CD4-positive, alpha-beta T cell (primary cell): ENCODE measurements around the gene DBP. TPM values are rescaled to one million over a fixed set of nuclear protein-coding genes. Genes with fewer than 3 reads are reported as not detected.
"Not testable (repeated sequence)": the region's sequence is repeated elsewhere in the genome, so short reads cannot be mapped to it uniquely, and the experiment has no call there.

Source experiments
- ATAC-seq: fragments of 200-7000 bp; cut with Tn5 transposase; one replicate; pipeline ENCODE4 v1.10.0; 2022; ENCODE audit warnings: mild to moderate bottlenecking; ENCODE audit not compliant: poor library complexity
- CTCF ChIA-PET: fragments of 350-600 bp; sonication (Branson Sonifier 250); formaldehyde crosslinking; loops from one replicate; lab custom pipeline; 2021; ENCODE audit warnings: antibody characterized with exemption, inconsistent platforms; lab: Charles Lee
- POLR2A ChIA-PET: fragments of 350-600 bp; sonication (Branson Sonifier 250); formaldehyde crosslinking; loops from one replicate; lab custom pipeline; 2021; ENCODE audit warnings: antibody characterized with exemption, inconsistent platforms; lab: Charles Lee
- DNase-seq, 14 experiments: peaks; one replicate each; pipeline ENCODE4 v3.0.0-alpha.2; 2013 to 2020; ENCODE audit warnings: mixed read lengths in 2 of 14
- H3K27ac ChIP-seq, 2 donors: one replicate each; pipeline versions ENCODE4 v1.5.1 to v1.7.0; 2013; ENCODE audit warnings: low read length in 2 of 2, low read depth in 1 of 2, mild to moderate bottlenecking in 1 of 2
- H3K27me3 ChIP-seq, 2 experiments: 1 replicate in 1 of 2; 2 replicates in 1 of 2; pipeline versions ENCODE4 v1.6.1 to v1.7.0; 2013; ENCODE audit warnings: low read length in 2 of 2, control low read depth in 1 of 2, mild to moderate bottlenecking in 1 of 2, moderate library complexity in 1 of 2; ENCODE audit not compliant: insufficient read depth in 2 of 2, control insufficient read depth in 1 of 2
- H3K36me3 ChIP-seq: one replicate; pipeline ENCODE4 v1.6.1; 2013; ENCODE audit warnings: low read length, control low read depth; ENCODE audit not compliant: insufficient read depth
- H3K4me1 ChIP-seq: one replicate; pipeline ENCODE4 v1.6.1; 2013; ENCODE audit warnings: low read length, control low read depth; ENCODE audit not compliant: insufficient read depth
- H3K4me3 ChIP-seq: one replicate; pipeline ENCODE4 v1.5.1; 2013; ENCODE audit warnings: mild to moderate bottlenecking, low read length, moderate library complexity
- H3K9me3 ChIP-seq, 2 experiments: 1 replicate in 1 of 2; 2 replicates in 1 of 2; pipeline versions ENCODE4 v1.6.1 to v1.7.0; 2013; ENCODE audit warnings: low read length in 2 of 2, mild to moderate bottlenecking in 2 of 2, control low read depth in 1 of 2, moderate library complexity in 1 of 2; ENCODE audit not compliant: control insufficient read depth in 1 of 2, insufficient read depth in 1 of 2
- H3K27ac Mint-ChIP-seq: one replicate; pipeline ENCODE4 v1.8.0; 2020; ENCODE audit warnings: mixed read lengths
- H3K27me3 Mint-ChIP-seq: one replicate; pipeline ENCODE4 v1.8.0; 2021; ENCODE audit warnings: mixed read lengths
- H3K36me3 Mint-ChIP-seq: one replicate; pipeline ENCODE4 v1.8.0; 2021; ENCODE audit warnings: low read depth, mixed read lengths
- H3K4me1 Mint-ChIP-seq: one replicate; pipeline ENCODE4 v1.8.0; 2021; ENCODE audit warnings: low read depth, mixed read lengths
- H3K4me3 Mint-ChIP-seq: one replicate; pipeline ENCODE4 v1.8.0; 2020; ENCODE audit warnings: mild to moderate bottlenecking, mixed read lengths
- H3K9me3 Mint-ChIP-seq: one replicate; pipeline ENCODE4 v1.8.0; 2020; ENCODE audit warnings: mixed read lengths
- CTCF ChIP-seq: fragments of 200-600 bp; IDR thresholded peaks from one replicate; pipeline ENCODE4 v1.8.0; 2022; ENCODE audit warnings: antibody characterized with exemption, mild to moderate bottlenecking
- intact Hi-C, 2 experiments: fragments of 100-400 bp; cut with DNase I in 1 of 2; cut with micrococcal nuclease in 1 of 2; formaldehyde crosslinking; loops; one replicate each; pipeline versions ENCODE4 v1.15.1 to v1.9.0; 2023 to 2025; cut with DNase I, micrococcal nuclease
- polyA plus RNA-seq, 2 donors: library from polyadenylated mRNA; unstranded; fragments of 120-200 nt; gene quantifications; one replicate each; pipeline ENCODE4 v1.2.1, GENCODE V29; 2013
- total RNA-seq, 174 experiments: library from RNA in 2 of 174; stranded (reverse) in 2 of 174; gene quantifications; one replicate each; pipeline ENCODE4 v1.2.3 and lab custom pipeline; 2021 to 2026

DBP gene
- 10 to 100 TPM; 48.3 to 55.6 TPM for total RNA-seq
- 37.9 TPM for polyA plus RNA-seq (2013, experiment 1 of 2)
- polyA plus RNA-seq (2013, experiment 2 of 2) = 38.8 TPM
- 1.5 to 105 (median 23.6) reads per million in 172 experiments for total RNA-seq (lab: John Stamatoyannopoulos, UW)

- Histone ChIP-seq H3K9me3 (no peaks in the 10 kb centered on the region), H3K4me1 (peaks cover 60% of the 10 kb centered on the region), H3K27me3 (no peaks in the 10 kb centered on the region), H3K36me3 (peaks cover 17% of the 10 kb centered on the region), H3K4me3 (peak within 1 kb of the TSS; percentile 71), H3K27ac (peak within 1 kb of the TSS; percentile 86 to 94)
- intact Hi-C loops = loop anchor here (1.0 to 10.0 kb wide), 5 partner anchors 18 to 1238 kb away; partner anchors contain the start of genes AKT1S1 (in 1 of the 2), C19orf73 (in 1 of the 2), PPFIA3 (in 1 of the 2) and RPL18 (in 1 of the 2)
- Mint-ChIP-seq H3K9me3 (no peaks in the 10 kb centered on the region), H3K4me1 (peaks cover 51% of the 10 kb centered on the region), H3K27me3 (no peaks in the 10 kb centered on the region), H3K4me3 (peak within 1 kb of the TSS; percentile 94), H3K36me3 (peaks cover 38% of the 10 kb centered on the region), H3K27ac (peak within 1 kb of the TSS; percentile 97)
- POLR2A ChIA-PET = interaction anchor here (0.7 to 3.6 kb wide), 17 partner anchors 9 to 1923 kb away, joined by 3 to 39 read pairs (median 5); partner anchors contain the start of genes CA11, GYS1, RPL18 and RUVBL2
- no peak for TF ChIP-seq CTCF
- CTCF ChIA-PET = interaction anchor here (1.2 to 1.7 kb wide), 2 partner anchors 9 to 263 kb away, joined by 4 to 8 read pairs; partner anchors contain the start of gene CA11
- ATAC-seq (no peak), DNase-seq (peak in 7 of 14 experiments; percentile 37 to 72 (median 41))
Observed at GRCh38 chr19:48636859-48637448, at the start of gene DBP. TSS of gene DBP (minus strand) at chr19:48637379. CDS start at chr19:48636994, 385 bp downstream.

- H3K27ac Mint-ChIP-seq, CTCF ChIA-PET, H3K27me3 ChIP-seq, H3K27ac ChIP-seq, H3K27me3 Mint-ChIP-seq, POLR2A ChIA-PET, intact Hi-C loops, ATAC-seq, H3K36me3 Mint-ChIP-seq, H3K9me3 Mint-ChIP-seq, H3K36me3 ChIP-seq, H3K4me3 ChIP-seq, H3K4me1 ChIP-seq, H3K4me3 Mint-ChIP-seq, DNase-seq, H3K4me1 Mint-ChIP-seq, H3K9me3 ChIP-seq: not testable (repeated sequence)
Observed at GRCh38 chr19:48686637-48687036, 49.5 kb upstream of the DBP start.

GRCh38 chr19:48686088-48686487 is 48.9 kb upstream of the DBP start:
- Histone ChIP-seq H3K27me3 (no peaks in the 10 kb centered on the region), H3K36me3 (no peaks in the 10 kb centered on the region), H3K9me3 (no peaks in the 10 kb centered on the region), H3K4me1 (no peaks in the 10 kb centered on the region), H3K4me3 (no peak overlapping the region), H3K27ac (no peak overlapping the region)
- H3K4me3 Mint-ChIP-seq = no peak overlapping the region
- intact Hi-C loops = no loop called here
- no peak overlapping the region for H3K27ac Mint-ChIP-seq
- POLR2A ChIA-PET = no interaction called here
- no peak for DNase-seq
- H3K27me3 Mint-ChIP-seq = no peaks in the 10 kb centered on the region
- CTCF ChIA-PET = no interaction called here
- no peak for ATAC-seq
- H3K9me3 Mint-ChIP-seq = no peaks in the 10 kb centered on the region
- TF ChIP-seq CTCF = no peak
- no peaks in the 10 kb centered on the region for H3K4me1 Mint-ChIP-seq
- H3K36me3 Mint-ChIP-seq = no peaks in the 10 kb centered on the region
